HepG2 (cell line): Measurements from ENCODE around the gene RAB3D. TPM values are rescaled to one million over a fixed set of nuclear protein-coding genes. Genes with fewer than 3 reads are reported as not detected.

ENCODE experiments used
- ATF1 ChIP-seq: IDR thresholded peaks from 2 replicates; pipeline ENCODE4 v1.6.1; 2016; ENCODE audit warnings: mild to moderate bottlenecking, control low read depth
- DNMT1 ChIP-seq: sonication (generic); formaldehyde crosslinking; IDR thresholded peaks from 2 replicates; pipeline ENCODE4 v1.5.1; 2020; ENCODE audit warnings: mild to moderate bottlenecking, missing genetic modification reagents
- FOXA3 ChIP-seq: IDR thresholded peaks from 2 replicates; pipeline ENCODE4 v1.6.1; 2016; ENCODE audit warnings: missing genetic modification reagents, missing compliant biosample characterization
- GTF2F1 ChIP-seq: fragments of 150-350 bp; IDR thresholded peaks from 2 replicates; pipeline ENCODE4 v1.6.1; 2014; ENCODE audit warnings: low read length
- MAFK ChIP-seq, 2 experiments: IDR thresholded peaks in 1 of 2; conservative IDR thresholded peaks in 1 of 2; 2 replicates each; pipeline ENCODE4 v1.6.1; 2011; ENCODE audit warnings: improper control_type of control experiment in 2 of 2, low read length in 2 of 2
- MEIS2 ChIP-seq: sonication (generic); formaldehyde crosslinking; IDR thresholded peaks from 2 replicates; pipeline ENCODE4 v1.9.0; 2021; ENCODE audit warnings: mild to moderate bottlenecking, missing genetic modification reagents
- MZF1 ChIP-seq: sonication (generic); formaldehyde crosslinking; IDR thresholded peaks from 2 replicates; pipeline ENCODE4 v1.8.1; 2023; ENCODE audit warnings: mild to moderate bottlenecking, missing genetic modification reagents, borderline replicate concordance
- NPAS2 ChIP-seq: sonication (generic); formaldehyde crosslinking; IDR thresholded peaks from 2 replicates; pipeline ENCODE4 v1.8.0; 2022; ENCODE audit warnings: mild to moderate bottlenecking, missing genetic modification reagents, borderline replicate concordance
- SMC3 ChIP-seq: IDR thresholded peaks from 2 replicates; pipeline ENCODE4 v1.6.1; 2011; ENCODE audit warnings: low read length, improper control_type of control experiment
- SNAI1 ChIP-seq: sonication (generic); formaldehyde crosslinking; IDR thresholded peaks from 2 replicates; pipeline ENCODE4 v1.5.0; 2020; ENCODE audit warnings: mild to moderate bottlenecking, missing genetic modification reagents, borderline replicate concordance
- SNAPC2 ChIP-seq: sonication (generic); formaldehyde crosslinking; IDR thresholded peaks from 2 replicates; pipeline ENCODE4 v1.8.1; 2022; ENCODE audit warnings: mild to moderate bottlenecking, missing genetic modification reagents
- ZMYM2 ChIP-seq: sonication (generic); formaldehyde crosslinking; IDR thresholded peaks from 2 replicates; pipeline ENCODE4 v1.8.0; 2022; ENCODE audit warnings: mild to moderate bottlenecking, missing genetic modification reagents
- ZNF10 ChIP-seq: sonication (generic); formaldehyde crosslinking; IDR thresholded peaks from 2 replicates; pipeline ENCODE4 v1.4.0; 2020; ENCODE audit warnings: mild to moderate bottlenecking, low read depth, missing genetic modification reagents, borderline replicate concordance
- ZNF143 ChIP-seq: sonication (generic); formaldehyde crosslinking; IDR thresholded peaks from 2 replicates; pipeline ENCODE4 v1.4.0; 2020; ENCODE audit warnings: missing genetic modification reagents
- ZNF24 ChIP-seq: fragments of 450-650 bp; IDR thresholded peaks from 2 replicates; pipeline ENCODE4 v1.6.1; 2017; ENCODE audit warnings: antibody characterized with exemption, mild to moderate bottlenecking
- ZNF333 ChIP-seq: sonication (generic); formaldehyde crosslinking; IDR thresholded peaks from 2 replicates; pipeline ENCODE4 v1.4.0; 2020; ENCODE audit warnings: mild to moderate bottlenecking, missing genetic modification reagents, borderline replicate concordance
- ZNF558 ChIP-seq: sonication (generic); formaldehyde crosslinking; IDR thresholded peaks from 2 replicates; pipeline ENCODE4 v1.9.0; 2022; ENCODE audit warnings: mild to moderate bottlenecking, missing genetic modification reagents, borderline replicate concordance
- ZNF572 ChIP-seq: sonication (generic); formaldehyde crosslinking; IDR thresholded peaks from 2 replicates; pipeline ENCODE4 v1.5.1; 2020; ENCODE audit warnings: mild to moderate bottlenecking, missing genetic modification reagents
- ZNF691 ChIP-seq: sonication (generic); formaldehyde crosslinking; IDR thresholded peaks from 2 replicates; pipeline ENCODE4 v1.4.0; 2020; ENCODE audit warnings: missing genetic modification reagents, low read depth, mild to moderate bottlenecking, borderline replicate concordance
- ZNF766 ChIP-seq: sonication (generic); formaldehyde crosslinking; IDR thresholded peaks from 2 replicates; pipeline ENCODE4 v1.5.0; 2020; ENCODE audit warnings: missing genetic modification reagents, borderline replicate concordance
- ZNF790 ChIP-seq: sonication (generic); formaldehyde crosslinking; IDR thresholded peaks from 2 replicates; pipeline ENCODE4 v1.8.0; 2022; ENCODE audit warnings: missing genetic modification reagents, mild to moderate bottlenecking, borderline replicate concordance
- polyA plus RNA-seq, 8 experiments: library from polyadenylated mRNA; depleted of rRNA in 3 of 8; stranded (reverse) in 7 of 8; unstranded in 1 of 8; fragments of >200 nt; fragmentation: Illumina TruSeq in 4 of 8; extraction: Trizol in 4 of 8; gene quantifications; 2 replicates each; pipeline versions ENCODE4 v1.2.1 to v1.2.3, GENCODE V29; 2011 to 2016; ENCODE audit warnings: low read depth in 4 of 8, missing spikeins in 1 of 8, mixed read lengths in 1 of 8; ENCODE audit not compliant: insufficient read depth in 1 of 8
- total RNA-seq, 5 experiments: library from RNA; depleted of rRNA; stranded (reverse); fragments of >200 nt; fragmentation: Illumina TruSeq; extraction: Trizol; gene quantifications; 2 replicates each; pipeline ENCODE4 v1.2.3, GENCODE V29; 2016; ENCODE audit warnings: low read depth in 1 of 5
- TF ChIP-seq, protein P1 (sequence below): sonication (generic); formaldehyde crosslinking; conservative IDR thresholded peaks from 2 replicates; pipeline ENCODE4 v1.8.0; 2022; ENCODE audit warnings: mild to moderate bottlenecking, moderate library complexity, missing genetic modification reagents
- TF ChIP-seq, protein P2 (sequence below): sonication (generic); formaldehyde crosslinking; IDR thresholded peaks from 2 replicates; pipeline ENCODE4 v1.4.0; 2020; ENCODE audit warnings: missing genetic modification reagents
- TF ChIP-seq, protein P3 (sequence below): sonication (generic); formaldehyde crosslinking; IDR thresholded peaks from 2 replicates; pipeline ENCODE4 v1.5.1; 2020; ENCODE audit warnings: mild to moderate bottlenecking, missing genetic modification reagents, borderline replicate concordance

The RAB3D gene
- total and polyA plus RNA-seq, 2 of the 13 experiments (the other 11 are each of a cell fraction or from before 2014, with no cell fraction given): 2.0 to 16.1 TPM

GRCh38 chr19:11324079-11324661, 15.3 kb downstream of the RAB3D start (continued):
- no peak for TF ChIP-seq MZF1
- no peak for TF ChIP-seq ZNF766 (CRISPR knock-in tag)
- TF ChIP-seq ZNF790 (CRISPR knock-in tag): no peak
- TF ChIP-seq ZNF333 (CRISPR knock-in tag): no peak
- no peak for TF ChIP-seq ATF1 (CRISPR knock-in tag)
- no peak for TF ChIP-seq SMC3
- TF ChIP-seq, protein P1, sequence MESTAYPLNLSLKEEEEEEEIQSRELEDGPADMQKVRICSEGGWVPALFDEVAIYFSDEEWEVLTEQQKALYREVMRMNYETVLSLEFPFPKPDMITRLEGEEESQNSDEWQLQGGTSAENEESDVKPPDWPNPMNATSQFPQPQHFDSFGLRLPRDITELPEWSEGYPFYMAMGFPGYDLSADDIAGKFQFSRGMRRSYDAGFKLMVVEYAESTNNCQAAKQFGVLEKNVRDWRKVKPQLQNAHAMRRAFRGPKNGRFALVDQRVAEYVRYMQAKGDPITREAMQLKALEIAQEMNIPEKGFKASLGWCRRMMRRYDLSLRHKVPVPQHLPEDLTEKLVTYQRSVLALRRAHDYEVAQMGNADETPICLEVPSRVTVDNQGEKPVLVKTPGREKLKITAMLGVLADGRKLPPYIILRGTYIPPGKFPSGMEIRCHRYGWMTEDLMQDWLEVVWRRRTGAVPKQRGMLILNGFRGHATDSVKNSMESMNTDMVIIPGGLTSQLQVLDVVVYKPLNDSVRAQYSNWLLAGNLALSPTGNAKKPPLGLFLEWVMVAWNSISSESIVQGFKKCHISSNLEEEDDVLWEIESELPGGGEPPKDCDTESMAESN: no peak
- no peak for TF ChIP-seq MAFK (conservative IDR thresholded peaks at IDR 0.05 in 1 of 2, IDR thresholded peaks at IDR 0.05 in 1 of 2; ENCODE audit: low read length in 2 of 2)
- no peak for TF ChIP-seq SNAPC2
- TF ChIP-seq NPAS2 (CRISPR knock-in tag): no peak
- TF ChIP-seq DNMT1 (CRISPR knock-in tag): no peak
- TF ChIP-seq ZNF10 (CRISPR knock-in tag): no peak
- TF ChIP-seq ZNF691 (CRISPR knock-in tag): no peak
- TF ChIP-seq ZMYM2 (CRISPR knock-in tag): no peak
- peak; percentile 59 for TF ChIP-seq FOXA3 (CRISPR knock-in tag)
- TF ChIP-seq SNAI1: no peak
- TF ChIP-seq, protein P2, sequence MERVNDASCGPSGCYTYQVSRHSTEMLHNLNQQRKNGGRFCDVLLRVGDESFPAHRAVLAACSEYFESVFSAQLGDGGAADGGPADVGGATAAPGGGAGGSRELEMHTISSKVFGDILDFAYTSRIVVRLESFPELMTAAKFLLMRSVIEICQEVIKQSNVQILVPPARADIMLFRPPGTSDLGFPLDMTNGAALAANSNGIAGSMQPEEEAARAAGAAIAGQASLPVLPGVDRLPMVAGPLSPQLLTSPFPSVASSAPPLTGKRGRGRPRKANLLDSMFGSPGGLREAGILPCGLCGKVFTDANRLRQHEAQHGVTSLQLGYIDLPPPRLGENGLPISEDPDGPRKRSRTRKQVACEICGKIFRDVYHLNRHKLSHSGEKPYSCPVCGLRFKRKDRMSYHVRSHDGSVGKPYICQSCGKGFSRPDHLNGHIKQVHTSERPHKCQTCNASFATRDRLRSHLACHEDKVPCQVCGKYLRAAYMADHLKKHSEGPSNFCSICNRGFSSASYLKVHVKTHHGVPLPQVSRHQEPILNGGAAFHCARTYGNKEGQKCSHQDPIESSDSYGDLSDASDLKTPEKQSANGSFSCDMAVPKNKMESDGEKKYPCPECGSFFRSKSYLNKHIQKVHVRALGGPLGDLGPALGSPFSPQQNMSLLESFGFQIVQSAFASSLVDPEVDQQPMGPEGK (CRISPR knock-in tag): peak; percentile 79; the same call in 1 of the 2 replicates
- no peak for TF ChIP-seq ZNF572
- TF ChIP-seq, protein P3, sequence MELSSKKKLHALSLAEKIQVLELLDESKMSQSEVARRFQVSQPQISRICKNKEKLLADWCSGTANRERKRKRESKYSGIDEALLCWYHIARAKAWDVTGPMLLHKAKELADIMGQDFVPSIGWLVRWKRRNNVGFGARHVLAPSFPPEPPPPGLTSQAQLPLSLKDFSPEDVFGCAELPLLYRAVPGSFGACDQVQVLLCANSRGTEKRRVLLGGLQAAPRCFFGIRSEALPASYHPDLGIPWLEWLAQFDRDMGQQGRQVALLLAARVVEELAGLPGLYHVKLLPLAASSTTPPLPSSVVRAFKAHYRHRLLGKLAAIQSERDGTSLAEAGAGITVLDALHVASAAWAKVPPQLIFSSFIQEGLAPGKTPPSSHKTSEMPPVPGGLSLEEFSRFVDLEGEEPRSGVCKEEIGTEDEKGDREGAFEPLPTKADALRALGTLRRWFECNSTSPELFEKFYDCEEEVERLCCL: no peak
- no peak for TF ChIP-seq ZNF143 (CRISPR knock-in tag)
- no peak for TF ChIP-seq GTF2F1
- TF ChIP-seq ZNF558 (CRISPR knock-in tag): no peak
- no peak for TF ChIP-seq MEIS2
- TF ChIP-seq ZNF24: no peak
